CD4-positive, alpha-beta T cell (primary cell): Measurements from ENCODE around the gene MAPK4. TPM values are rescaled to one million over a fixed set of nuclear protein-coding genes. Genes with fewer than 3 reads are reported as not detected.

Experiments
- ATAC-seq: fragments of 200-7000 bp; cut with Tn5 transposase; one replicate; pipeline ENCODE4 v1.10.0; 2022; ENCODE audit warnings: mild to moderate bottlenecking; ENCODE audit not compliant: poor library complexity
- CTCF ChIA-PET: fragments of 350-600 bp; sonication (Branson Sonifier 250); formaldehyde crosslinking; loops from one replicate; lab custom pipeline; 2021; ENCODE audit warnings: antibody characterized with exemption, inconsistent platforms; lab: Charles Lee
- POLR2A ChIA-PET: fragments of 350-600 bp; sonication (Branson Sonifier 250); formaldehyde crosslinking; loops from one replicate; lab custom pipeline; 2021; ENCODE audit warnings: antibody characterized with exemption, inconsistent platforms; lab: Charles Lee
- DNase-seq, 14 experiments: peaks; one replicate each; pipeline ENCODE4 v3.0.0-alpha.2; 2013 to 2020; ENCODE audit warnings: mixed read lengths in 2 of 14
- H3K27ac ChIP-seq, 2 donors: one replicate each; pipeline versions ENCODE4 v1.5.1 to v1.7.0; 2013; ENCODE audit warnings: low read length in 2 of 2, low read depth in 1 of 2, mild to moderate bottlenecking in 1 of 2
- H3K27me3 ChIP-seq, 2 experiments: 1 replicate in 1 of 2; 2 replicates in 1 of 2; pipeline versions ENCODE4 v1.6.1 to v1.7.0; 2013; ENCODE audit warnings: low read length in 2 of 2, control low read depth in 1 of 2, mild to moderate bottlenecking in 1 of 2, moderate library complexity in 1 of 2; ENCODE audit not compliant: insufficient read depth in 2 of 2, control insufficient read depth in 1 of 2
- H3K36me3 ChIP-seq: one replicate; pipeline ENCODE4 v1.6.1; 2013; ENCODE audit warnings: low read length, control low read depth; ENCODE audit not compliant: insufficient read depth
- H3K4me1 ChIP-seq: one replicate; pipeline ENCODE4 v1.6.1; 2013; ENCODE audit warnings: low read length, control low read depth; ENCODE audit not compliant: insufficient read depth
- H3K4me3 ChIP-seq: one replicate; pipeline ENCODE4 v1.5.1; 2013; ENCODE audit warnings: mild to moderate bottlenecking, low read length, moderate library complexity
- H3K9me3 ChIP-seq, 2 experiments: 1 replicate in 1 of 2; 2 replicates in 1 of 2; pipeline versions ENCODE4 v1.6.1 to v1.7.0; 2013; ENCODE audit warnings: low read length in 2 of 2, mild to moderate bottlenecking in 2 of 2, control low read depth in 1 of 2, moderate library complexity in 1 of 2; ENCODE audit not compliant: control insufficient read depth in 1 of 2, insufficient read depth in 1 of 2
- H3K27ac Mint-ChIP-seq: one replicate; pipeline ENCODE4 v1.8.0; 2020; ENCODE audit warnings: mixed read lengths
- H3K27me3 Mint-ChIP-seq: one replicate; pipeline ENCODE4 v1.8.0; 2021; ENCODE audit warnings: mixed read lengths
- H3K36me3 Mint-ChIP-seq: one replicate; pipeline ENCODE4 v1.8.0; 2021; ENCODE audit warnings: low read depth, mixed read lengths
- H3K4me1 Mint-ChIP-seq: one replicate; pipeline ENCODE4 v1.8.0; 2021; ENCODE audit warnings: low read depth, mixed read lengths
- H3K4me3 Mint-ChIP-seq: one replicate; pipeline ENCODE4 v1.8.0; 2020; ENCODE audit warnings: mild to moderate bottlenecking, mixed read lengths
- H3K9me3 Mint-ChIP-seq: one replicate; pipeline ENCODE4 v1.8.0; 2020; ENCODE audit warnings: mixed read lengths
- CTCF ChIP-seq: fragments of 200-600 bp; IDR thresholded peaks from one replicate; pipeline ENCODE4 v1.8.0; 2022; ENCODE audit warnings: antibody characterized with exemption, mild to moderate bottlenecking
- intact Hi-C, 2 experiments: fragments of 100-400 bp; cut with DNase I in 1 of 2; cut with micrococcal nuclease in 1 of 2; formaldehyde crosslinking; loops; one replicate each; pipeline versions ENCODE4 v1.15.1 to v1.9.0; 2023 to 2025; cut with DNase I, micrococcal nuclease
- total RNA-seq, 174 experiments: library from RNA in 2 of 174; stranded (reverse) in 2 of 174; gene quantifications; one replicate each; pipeline ENCODE4 v1.2.3 and lab custom pipeline; 2021 to 2026

The MAPK4 gene
- total RNA-seq, 2 experiments from 2014 or later: not detected

GRCh38 chr18:50745945-50746344 lies 186.1 kb downstream of the MAPK4 start:
- Histone ChIP-seq H3K36me3 (no peaks in the 10 kb centered on the region), H3K27ac (no peak overlapping the region), H3K4me1 (no peaks in the 10 kb centered on the region), H3K27me3 (peaks cover 4 to 10% of the 10 kb centered on the region in 2 experiments), H3K9me3 (peaks cover 3 to 5% of the 10 kb centered on the region in 2 experiments), H3K4me3 (no peak overlapping the region)
- no peak overlapping the region for H3K27ac Mint-ChIP-seq
- peaks cover 42% of the 10 kb centered on the region for H3K27me3 Mint-ChIP-seq
- no peak for ATAC-seq
- no peaks in the 10 kb centered on the region for H3K9me3 Mint-ChIP-seq
- H3K4me1 Mint-ChIP-seq: no peaks in the 10 kb centered on the region
- no peak for TF ChIP-seq CTCF
- intact Hi-C loops: no loop called here
- ChIA-PET CTCF (no interaction called here), POLR2A (no interaction called here)
- H3K4me3 Mint-ChIP-seq: no peak overlapping the region
- H3K36me3 Mint-ChIP-seq: no peaks in the 10 kb centered on the region
- no peak for DNase-seq

- H3K9me3 ChIP-seq: peaks cover 3 to 7% of the 10 kb centered on the region in 2 experiments
- ChIA-PET CTCF (no interaction called here), POLR2A (no interaction called here)
- no peak overlapping the region for H3K27ac ChIP-seq
- H3K27me3 ChIP-seq: peaks cover 8 to 17% of the 10 kb centered on the region in 2 experiments
- DNase-seq (no peak), ATAC-seq (no peak)
- TF ChIP-seq CTCF: no peak
- H3K27ac Mint-ChIP-seq: no peak overlapping the region
- intact Hi-C loops: no loop called here
- H3K4me1 ChIP-seq: no peaks in the 10 kb centered on the region
- peaks cover 49% of the 10 kb centered on the region for H3K27me3 Mint-ChIP-seq
- no peaks in the 10 kb centered on the region for H3K36me3 ChIP-seq
- no peak overlapping the region for H3K4me3 Mint-ChIP-seq
- peaks cover 2% of the 10 kb centered on the region for H3K9me3 Mint-ChIP-seq
- no peak overlapping the region for H3K4me3 ChIP-seq
- H3K36me3 Mint-ChIP-seq: no peaks in the 10 kb centered on the region
- H3K4me1 Mint-ChIP-seq: no peaks in the 10 kb centered on the region
Measured at GRCh38 chr18:50747849-50748242, 188.0 kb downstream of the MAPK4 start.

- Mint-ChIP-seq H3K27me3 (peaks cover 49% of the 10 kb centered on the region), H3K27ac (no peak overlapping the region), H3K36me3 (no peaks in the 10 kb centered on the region), H3K4me3 (no peak overlapping the region), H3K9me3 (peaks cover 2% of the 10 kb centered on the region), H3K4me1 (no peaks in the 10 kb centered on the region)
- Histone ChIP-seq H3K27ac (no peak overlapping the region), H3K4me3 (no peak overlapping the region), H3K27me3 (peaks cover 8 to 17% of the 10 kb centered on the region in 2 experiments), H3K4me1 (no peaks in the 10 kb centered on the region), H3K9me3 (peaks cover 0 to 7% of the 10 kb centered on the region in 2 experiments), H3K36me3 (no peaks in the 10 kb centered on the region)
- ATAC-seq (no peak), DNase-seq (no peak)
- no peak for TF ChIP-seq CTCF
- ChIA-PET POLR2A (no interaction called here), CTCF (no interaction called here)
- intact Hi-C loops: no loop called here
Measured at GRCh38 chr18:50748243-50749229, 188.6 kb downstream of the MAPK4 start.
